DOHH2 (cell line): ENCODE measurements around the gene MMP2.

ENCODE experiments used
- H3F3A ChIP-seq: fragments of 200-600 bp; sonication (generic), shearing (Covaris generic); 2 replicates; pipeline ENCODE4 v1.6.0; 2016; ENCODE audit warnings: antibody characterized with exemption, mild to moderate bottlenecking; ENCODE audit not compliant: control insufficient read depth, insufficient read depth
- H3K27ac ChIP-seq: fragments of 200-600 bp; sonication (generic); 2 replicates; pipeline ENCODE4 v1.5.1; 2014; ENCODE audit warnings: low read depth, mild to moderate bottlenecking, low read length, moderate library complexity
- H3K27me3 ChIP-seq: fragments of 200-600 bp; sonication (generic); 2 replicates; pipeline ENCODE4 v1.6.1; 2014; ENCODE audit warnings: mild to moderate bottlenecking, low read length, mixed read lengths; ENCODE audit not compliant: control insufficient read depth
- H3K36me3 ChIP-seq: fragments of 200-600 bp; sonication (generic); 2 replicates; pipeline ENCODE4 v1.6.1; 2014; ENCODE audit warnings: mild to moderate bottlenecking, low read length, moderate library complexity, mixed read lengths; ENCODE audit not compliant: control insufficient read depth
- H3K4me1 ChIP-seq: fragments of 200-600 bp; sonication (generic); 2 replicates; pipeline ENCODE4 v1.6.1; 2014; ENCODE audit warnings: mild to moderate bottlenecking, low read length, mixed read lengths; ENCODE audit not compliant: control insufficient read depth
- H3K4me2 ChIP-seq: fragments of 200-600 bp; sonication (generic); 2 replicates; pipeline ENCODE4 v1.6.0; 2014; ENCODE audit warnings: mild to moderate bottlenecking, low read length, moderate library complexity
- H3K4me3 ChIP-seq: fragments of 200-600 bp; sonication (generic); 2 replicates; pipeline ENCODE4 v1.5.1; 2014; ENCODE audit warnings: mild to moderate bottlenecking, low read length, mixed read lengths
- H3K79me2 ChIP-seq: fragments of 200-600 bp; sonication (generic); 2 replicates; pipeline ENCODE4 v1.6.1; 2014; ENCODE audit warnings: mild to moderate bottlenecking, low read length, mixed read lengths; ENCODE audit not compliant: control insufficient read depth
- H3K9me2 ChIP-seq: fragments of 200-600 bp; sonication (generic); replicated peaks from 2 replicates; pipeline ENCODE4 v1.6.1; 2014; ENCODE audit warnings: mild to moderate bottlenecking, low read length, mixed read lengths; ENCODE audit not compliant: control insufficient read depth
- H3K9me3 ChIP-seq: fragments of 200-600 bp; sonication (generic); 2 replicates; pipeline ENCODE4 v1.6.1; 2014; ENCODE audit warnings: antibody characterized with exemption, low read length, mixed read lengths; ENCODE audit not compliant: control insufficient read depth, insufficient read depth
- H4K20me1 ChIP-seq: fragments of 200-600 bp; sonication (generic); 2 replicates; pipeline ENCODE4 v1.6.0; 2014; ENCODE audit warnings: low read depth, mild to moderate bottlenecking, antibody characterized with exemption, low read length, moderate library complexity; ENCODE audit not compliant: control insufficient read depth, insufficient read depth
- EZH2phosphoT487 ChIP-seq: fragments of 200-600 bp; sonication (generic); IDR thresholded peaks from 2 replicates; pipeline ENCODE4 v1.6.1; 2017; ENCODE audit warnings: borderline replicate concordance, mild to moderate bottlenecking, antibody characterized with exemption, low read length, moderate library complexity, mixed read lengths
- TF ChIP-seq, protein P1 (sequence below): fragments of 200-600 bp; sonication (generic); IDR thresholded peaks from one replicate; pipeline ENCODE4 v1.5.1; 2014; ENCODE audit warnings: antibody characterized with exemption, mild to moderate bottlenecking, low read depth, low read length; ENCODE audit not compliant: poor library complexity, severe bottlenecking

The MMP2 gene

DNA sequence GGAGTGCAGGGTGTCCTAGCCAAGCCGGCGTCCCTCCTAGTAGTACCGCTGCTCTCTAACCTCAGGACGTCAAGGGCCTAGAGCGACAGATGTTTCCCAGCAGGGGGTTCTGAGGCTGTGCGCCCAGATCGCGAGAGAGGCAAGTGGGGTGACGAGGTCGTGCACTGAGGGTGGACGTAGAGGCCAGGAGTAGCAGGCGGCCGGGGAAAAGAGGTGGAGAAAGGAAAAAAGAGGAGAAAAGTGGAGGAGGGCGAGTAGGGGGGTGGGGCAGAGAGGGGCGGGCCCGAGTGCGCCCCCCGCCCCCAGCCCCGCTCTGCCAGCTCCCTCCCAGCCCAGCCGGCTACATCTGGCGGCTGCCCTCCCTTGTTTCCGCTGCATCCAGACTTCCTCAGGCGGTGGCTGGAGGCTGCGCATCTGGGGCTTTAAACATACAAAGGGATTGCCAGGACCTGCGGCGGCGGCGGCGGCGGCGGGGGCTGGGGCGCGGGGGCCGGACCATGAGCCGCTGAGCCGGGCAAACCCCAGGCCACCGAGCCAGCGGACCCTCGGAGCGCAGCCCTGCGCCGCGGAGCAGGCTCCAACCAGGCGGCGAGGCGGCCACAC, at the start of gene MMP2:
Gene MMP2, plus strand, starts transcription at position 372 of the 603 bp plus-strand sequence. CDS start 282 bp downstream, outside the sequence.
- TF ChIP-seq, protein P1, sequence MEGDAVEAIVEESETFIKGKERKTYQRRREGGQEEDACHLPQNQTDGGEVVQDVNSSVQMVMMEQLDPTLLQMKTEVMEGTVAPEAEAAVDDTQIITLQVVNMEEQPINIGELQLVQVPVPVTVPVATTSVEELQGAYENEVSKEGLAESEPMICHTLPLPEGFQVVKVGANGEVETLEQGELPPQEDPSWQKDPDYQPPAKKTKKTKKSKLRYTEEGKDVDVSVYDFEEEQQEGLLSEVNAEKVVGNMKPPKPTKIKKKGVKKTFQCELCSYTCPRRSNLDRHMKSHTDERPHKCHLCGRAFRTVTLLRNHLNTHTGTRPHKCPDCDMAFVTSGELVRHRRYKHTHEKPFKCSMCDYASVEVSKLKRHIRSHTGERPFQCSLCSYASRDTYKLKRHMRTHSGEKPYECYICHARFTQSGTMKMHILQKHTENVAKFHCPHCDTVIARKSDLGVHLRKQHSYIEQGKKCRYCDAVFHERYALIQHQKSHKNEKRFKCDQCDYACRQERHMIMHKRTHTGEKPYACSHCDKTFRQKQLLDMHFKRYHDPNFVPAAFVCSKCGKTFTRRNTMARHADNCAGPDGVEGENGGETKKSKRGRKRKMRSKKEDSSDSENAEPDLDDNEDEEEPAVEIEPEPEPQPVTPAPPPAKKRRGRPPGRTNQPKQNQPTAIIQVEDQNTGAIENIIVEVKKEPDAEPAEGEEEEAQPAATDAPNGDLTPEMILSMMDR = no peak
- no peak for TF ChIP-seq EZH2phosphoT487
- Histone ChIP-seq H3K9me2 (no peaks in the 10 kb centered on the region), H3K4me3 (no peak within 1 kb of the TSS), H4K20me1 (no peaks in the 10 kb centered on the region), H3K4me2 (no peak within 1 kb of the TSS), H3K79me2 (no peaks in the 10 kb centered on the region), H3K4me1 (no peaks in the 10 kb centered on the region), H3K36me3 (no peaks in the 10 kb centered on the region), H3F3A (no peaks in the 10 kb centered on the region), H3K27me3 (no peaks in the 10 kb centered on the region), H3K9me3 (no peaks in the 10 kb centered on the region), H3K27ac (no peak within 1 kb of the TSS)

DNA sequence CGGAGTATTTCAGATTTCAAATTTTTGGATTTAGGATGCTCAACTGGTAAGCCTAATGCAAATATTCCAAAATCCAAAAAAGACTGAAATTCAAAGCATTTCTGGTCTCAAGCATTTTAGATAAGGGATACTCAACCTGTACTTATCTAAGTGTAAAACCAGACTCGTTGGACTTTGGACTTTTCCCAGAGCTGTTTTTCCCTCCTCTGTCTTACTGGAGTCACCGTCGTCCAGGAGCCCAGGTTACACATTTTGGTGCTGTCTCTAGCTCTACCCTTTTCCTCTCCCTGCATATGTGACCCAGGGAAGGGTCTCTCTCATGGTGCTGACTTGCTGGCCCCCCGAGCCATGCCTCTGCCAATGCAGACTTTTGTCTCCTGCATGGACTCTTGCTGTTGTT, 46.0 kb upstream of the MMP2 start:
- Histone ChIP-seq H3K27ac (no peak overlapping the region), H3K4me1 (no peaks in the 10 kb centered on the region), H3K4me3 (no peak overlapping the region), H3K36me3 (no peaks in the 10 kb centered on the region), H3K79me2 (no peaks in the 10 kb centered on the region), H3F3A (no peaks in the 10 kb centered on the region), H3K4me2 (no peak overlapping the region), H3K9me2 (no peaks in the 10 kb centered on the region), H3K9me3 (no peaks in the 10 kb centered on the region), H4K20me1 (no peaks in the 10 kb centered on the region), H3K27me3 (no peaks in the 10 kb centered on the region)
- no peak for TF ChIP-seq EZH2phosphoT487
- TF ChIP-seq, protein P1 = no peak

DNA sequence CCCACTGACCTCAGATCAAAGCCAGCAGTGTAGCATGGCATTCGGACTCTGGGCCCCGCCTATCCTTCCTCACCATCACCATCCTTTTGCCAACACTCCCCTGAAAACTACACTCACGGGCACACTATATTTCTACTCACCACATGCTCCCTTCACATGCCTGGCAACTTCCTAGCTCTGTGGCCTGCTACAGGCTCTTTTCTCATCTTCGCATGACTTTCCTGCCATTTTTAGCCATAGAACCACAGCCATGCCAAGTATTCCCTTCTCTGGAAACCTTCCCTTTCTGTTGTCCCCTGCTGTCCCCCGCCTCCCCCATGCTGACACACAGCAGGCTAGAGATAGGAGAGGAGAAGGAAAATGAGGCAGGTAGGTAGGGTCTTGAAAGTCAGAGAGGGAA, 45.5 kb upstream of the MMP2 start:
- Histone ChIP-seq H3K36me3 (no peaks in the 10 kb centered on the region), H3K4me2 (no peak overlapping the region), H3K27ac (no peak overlapping the region), H3K79me2 (no peaks in the 10 kb centered on the region), H4K20me1 (no peaks in the 10 kb centered on the region), H3K27me3 (no peaks in the 10 kb centered on the region), H3F3A (no peaks in the 10 kb centered on the region), H3K4me1 (no peaks in the 10 kb centered on the region), H3K9me3 (no peaks in the 10 kb centered on the region), H3K4me3 (no peak overlapping the region), H3K9me2 (no peaks in the 10 kb centered on the region)
- no peak for TF ChIP-seq EZH2phosphoT487
- TF ChIP-seq, protein P1 = no peak

DNA sequence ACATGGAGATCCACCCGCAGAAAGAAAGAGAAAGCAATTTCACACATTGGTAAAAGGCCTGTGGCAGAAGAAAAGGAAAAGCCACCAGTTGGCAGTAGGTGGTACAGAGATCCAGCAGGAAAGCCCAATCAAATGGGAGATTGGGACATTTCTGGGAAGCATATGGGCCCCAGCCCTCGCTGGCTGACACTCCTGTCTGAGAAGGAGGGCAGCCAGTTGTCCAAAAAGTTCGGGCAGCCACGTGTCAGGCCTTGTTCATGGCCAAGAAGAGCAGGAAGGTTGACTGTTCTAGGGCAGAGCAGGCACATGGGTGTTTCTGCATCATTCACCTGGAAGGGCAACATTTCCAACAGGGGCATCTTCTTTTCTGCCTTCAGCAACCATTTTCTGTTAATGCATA, 45.0 kb upstream of the MMP2 start:
- Histone ChIP-seq H3K27me3 (no peaks in the 10 kb centered on the region), H3K9me3 (no peaks in the 10 kb centered on the region), H3K27ac (no peak overlapping the region), H3K4me3 (no peak overlapping the region), H3K4me1 (no peaks in the 10 kb centered on the region), H3F3A (no peaks in the 10 kb centered on the region), H3K36me3 (no peaks in the 10 kb centered on the region), H3K79me2 (no peaks in the 10 kb centered on the region), H3K9me2 (no peaks in the 10 kb centered on the region), H4K20me1 (no peaks in the 10 kb centered on the region), H3K4me2 (no peak overlapping the region)
- TF ChIP-seq, protein P1 = no peak
- TF ChIP-seq EZH2phosphoT487 = no peak
